GM15510 (cell line): Measurements from ENCODE around the gene UHMK1.

ENCODE experiments used
- POLR2A ChIP-seq: IDR thresholded peaks from 3 replicates; pipeline ENCODE4 v1.6.1; 2011; ENCODE audit warnings: borderline replicate concordance; ENCODE audit not compliant: insufficient read length; ENCODE audit errors: extremely low read depth

Gene UHMK1

GRCh38 chr1:162578071-162578700 lies 80.6 kb downstream of the UHMK1 start:
- TF ChIP-seq POLR2A: no peak

DNA sequence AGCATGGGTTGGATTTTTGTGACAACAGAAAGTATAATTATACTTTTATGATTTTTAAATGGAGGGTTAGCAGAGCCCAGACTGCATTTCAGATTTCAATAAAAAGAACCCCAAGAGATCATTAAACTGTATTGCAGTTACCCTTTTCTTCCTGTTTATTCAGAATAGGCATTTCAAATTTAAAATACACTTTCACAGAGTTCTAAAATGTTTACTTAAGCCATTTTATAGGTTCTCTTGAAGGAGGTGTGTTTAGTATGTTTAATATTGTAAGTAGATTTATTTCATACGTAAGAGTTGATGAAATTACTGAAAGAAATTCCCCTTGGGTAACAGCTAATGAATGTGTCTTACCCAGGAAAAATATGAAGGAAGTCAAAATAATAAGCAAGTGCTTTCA lies 81.3 kb downstream of the UHMK1 start:
- no peak for TF ChIP-seq POLR2A
